Limb (tissue), 2 donors: ENCODE measurements around the gene GAP43.
"Not testable (repeated sequence)": the region's sequence is repeated elsewhere in the genome, so short reads cannot be mapped to it uniquely, and the experiment has no call there.

Experiments
- DNase-seq, 2 donors: peaks; one replicate each; pipeline ENCODE4 v3.0.0-alpha.2; 2016; ENCODE audit errors: extremely low spot score in 2 of 2

Gene GAP43

DNA sequence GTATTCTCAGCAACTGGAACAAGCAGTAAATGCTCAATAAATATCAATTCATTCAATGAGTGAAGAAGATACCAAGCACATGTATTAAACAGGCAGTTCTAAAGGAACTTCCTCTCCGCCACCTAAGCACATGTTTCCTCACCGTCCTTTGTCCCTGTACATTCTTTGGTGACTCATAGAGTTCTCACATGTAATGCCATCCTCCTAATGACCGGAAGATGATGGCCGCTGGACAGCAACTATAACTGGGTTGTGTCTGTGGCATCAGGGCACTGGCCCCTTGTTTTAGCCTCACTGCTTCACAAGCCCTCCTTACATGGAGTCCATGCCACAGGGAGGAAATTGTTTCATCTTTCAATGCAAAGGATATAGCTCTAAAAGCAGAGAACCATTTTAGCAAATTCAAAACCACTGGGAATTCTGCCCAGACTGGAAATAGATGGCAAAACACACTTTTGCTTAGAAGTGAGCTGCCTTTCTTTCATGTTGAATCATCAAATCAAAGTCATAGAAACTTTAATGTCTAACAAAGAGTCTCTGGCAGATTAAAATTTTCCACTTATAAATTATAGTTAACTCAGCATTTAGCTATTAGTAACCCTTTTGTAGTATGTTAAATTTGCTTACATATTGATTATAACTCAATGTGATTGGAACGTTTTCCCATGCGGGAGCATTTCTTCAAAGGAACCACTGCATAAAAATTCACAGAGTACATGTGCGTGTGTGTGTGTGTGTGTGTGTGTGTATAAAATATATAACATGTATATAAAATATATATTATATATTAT, 74.1 kb downstream of the GAP43 start:
- DNase-seq: no peak

DNA sequence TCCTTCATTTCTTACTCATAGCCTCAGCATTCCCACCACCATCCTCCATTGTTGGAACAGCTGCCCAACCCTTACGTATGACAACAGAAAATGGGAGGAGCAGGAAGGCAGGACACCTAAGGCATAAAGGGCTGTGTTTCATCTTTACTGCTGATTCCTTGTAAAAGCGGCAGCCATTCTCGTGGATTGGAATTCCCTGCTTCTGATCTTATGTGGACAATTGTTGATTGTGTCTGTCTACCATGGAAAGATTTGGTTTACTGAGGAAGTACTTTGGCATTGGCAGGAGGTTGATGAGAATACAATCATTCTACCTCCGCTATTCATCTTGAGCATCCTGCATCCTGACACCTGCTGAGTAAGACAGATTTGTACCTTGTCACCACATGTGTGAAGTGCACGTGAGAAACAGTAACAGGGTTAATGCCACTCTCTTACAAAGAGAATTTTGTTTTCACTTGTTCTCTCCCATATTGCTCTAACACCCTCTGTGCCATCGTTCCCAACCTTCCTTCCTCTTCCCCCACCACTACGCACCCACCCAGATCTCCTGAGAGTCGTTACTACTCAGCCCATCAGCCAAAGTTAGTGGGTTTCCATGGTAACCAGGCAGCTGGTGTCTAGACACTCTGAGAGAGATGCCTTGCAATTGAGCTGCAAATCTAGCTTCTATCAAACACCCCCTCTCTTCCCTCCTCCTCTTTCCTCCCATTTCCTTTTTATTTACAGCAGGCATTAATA, 75.7 kb downstream of the GAP43 start:
- peak in 1 of 2 donors; percentile 69 for DNase-seq

DNA sequence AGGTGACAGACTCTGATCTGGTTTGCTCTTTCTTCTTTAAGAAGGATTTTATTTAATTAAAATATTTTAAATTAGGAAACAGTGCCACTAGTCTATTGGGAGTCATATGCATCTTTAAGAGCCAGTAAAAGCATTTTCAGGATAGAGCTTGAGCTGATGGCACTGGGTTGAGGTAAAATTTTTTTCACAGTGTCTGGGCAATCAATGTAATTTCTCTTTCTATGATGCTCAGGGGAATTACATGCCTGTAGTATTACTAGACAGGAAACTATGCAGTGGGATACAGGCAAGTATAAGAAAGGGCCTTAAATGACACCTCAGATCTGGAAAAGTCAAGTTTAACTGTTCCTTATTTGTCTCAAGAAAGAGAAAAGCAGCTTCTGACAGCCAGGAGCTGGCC, 76.4 kb downstream of the GAP43 start:
- DNase-seq: no peak

DNA sequence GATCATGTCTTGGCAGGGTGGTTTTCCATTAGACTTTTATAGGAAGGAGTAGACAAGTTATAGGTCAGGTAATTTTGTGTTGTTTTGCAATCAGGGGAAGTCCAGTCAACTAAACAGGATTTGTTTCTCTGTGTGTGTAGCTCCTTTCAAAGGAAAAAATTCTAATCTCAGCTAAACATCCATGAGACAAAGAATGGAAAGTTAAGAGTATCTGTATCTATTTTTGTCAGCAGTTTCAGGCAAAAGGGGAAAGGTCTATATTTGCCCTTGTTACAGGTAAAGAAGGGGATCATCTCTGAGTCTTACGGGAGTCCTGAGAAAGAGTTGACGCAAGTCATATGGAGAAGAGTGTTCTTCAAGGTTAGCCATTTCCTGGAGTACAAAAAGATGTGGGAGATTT, 79.3 kb downstream of the GAP43 start:
- no peak for DNase-seq

DNA sequence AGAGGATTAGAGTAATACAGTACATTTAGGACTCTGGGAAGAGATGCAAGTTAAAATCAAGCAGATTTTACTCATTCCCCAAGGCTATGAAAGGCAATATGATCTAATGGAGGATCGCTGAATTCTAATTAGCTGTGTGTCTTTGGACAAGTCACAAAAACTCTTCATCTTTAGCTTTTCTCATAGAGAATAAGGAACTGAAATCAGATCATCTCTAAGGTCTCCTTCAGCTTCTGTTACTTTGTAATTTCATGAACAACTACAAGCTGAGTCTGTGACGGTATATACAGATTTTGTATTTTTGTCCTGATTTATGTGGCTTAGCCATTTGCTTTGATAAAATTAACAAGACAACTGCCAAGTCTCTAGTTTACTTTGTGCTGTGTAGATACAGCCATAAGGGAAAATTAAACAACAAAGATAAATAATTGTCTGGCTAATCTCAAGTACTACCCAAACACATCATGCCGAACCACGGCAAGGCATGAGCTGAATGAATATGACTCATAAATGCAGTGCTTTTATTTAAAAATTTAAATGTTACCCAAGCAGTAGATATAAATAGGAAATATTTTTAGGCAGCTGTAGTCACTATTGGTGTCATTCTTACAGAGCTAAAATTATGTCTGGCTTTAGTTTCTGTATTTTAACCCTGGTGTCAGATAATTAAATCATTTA, 81.5 kb downstream of the GAP43 start:
- no peak for DNase-seq

DNA sequence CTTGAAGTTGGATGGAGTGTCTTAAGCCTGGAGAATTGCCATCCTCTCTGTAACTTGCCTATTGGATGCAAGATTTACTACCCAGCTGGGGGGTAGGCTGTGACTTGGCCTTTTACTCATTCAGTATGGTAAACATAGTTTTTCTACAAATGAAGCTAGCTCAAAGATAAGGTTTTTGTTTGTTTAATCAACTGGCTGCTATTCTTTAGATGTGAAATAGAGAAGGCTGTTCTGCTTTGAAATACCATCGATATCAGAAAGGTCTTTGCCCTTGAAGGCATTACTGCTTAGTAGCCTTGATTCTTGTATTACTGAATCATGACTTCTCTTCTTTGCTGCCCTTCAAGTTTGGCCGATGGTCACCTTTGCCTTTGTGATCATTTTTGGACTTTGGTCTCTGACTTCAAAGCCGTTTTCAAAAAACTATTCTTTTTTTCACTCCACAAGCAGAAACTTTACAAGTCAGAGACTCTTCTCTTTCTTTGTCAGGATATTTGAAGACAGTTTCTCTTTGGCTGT, 83.1 kb downstream of the GAP43 start:
- DNase-seq: no peak

DNA sequence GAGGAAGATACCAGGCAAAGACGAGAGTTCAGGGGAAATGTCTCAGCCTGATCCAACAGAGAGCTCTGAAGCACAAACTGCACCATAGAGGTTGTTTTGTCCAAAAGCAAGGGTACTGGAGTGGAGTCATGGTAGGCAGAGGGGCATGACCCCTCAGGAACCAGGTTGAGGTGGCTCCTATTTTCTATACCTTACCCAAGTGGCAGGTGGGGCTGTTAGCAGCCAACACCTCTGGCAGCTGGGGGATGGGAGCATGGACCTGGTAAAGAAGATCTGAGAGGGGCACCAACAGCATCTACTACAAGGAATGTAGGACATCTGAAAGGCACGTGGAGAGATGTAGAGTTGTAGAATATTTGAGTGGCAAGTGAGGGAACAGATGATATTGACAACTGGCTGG, 85.2 kb downstream of the GAP43 start:
- no peak for DNase-seq

DNA sequence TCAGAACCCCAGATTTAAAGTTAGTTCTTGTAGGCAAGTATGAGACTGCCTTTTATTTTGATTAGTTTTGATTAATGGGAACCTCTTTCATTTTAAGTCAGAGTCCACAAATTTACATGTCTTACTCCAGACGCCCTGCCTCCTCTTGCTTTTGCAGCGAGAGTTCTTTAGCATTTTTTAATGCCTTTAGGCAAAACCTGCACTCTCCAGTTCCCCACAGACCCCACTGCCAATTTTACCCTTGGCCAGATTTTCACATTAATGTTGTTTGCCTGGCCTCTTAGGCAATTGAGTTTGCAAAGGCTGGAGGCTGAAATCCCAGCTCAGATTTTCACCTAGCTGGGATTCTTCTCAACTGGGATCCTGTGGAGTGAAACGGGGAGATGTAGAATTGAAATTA, 85.8 kb downstream of the GAP43 start:
- no peak for DNase-seq

DNA sequence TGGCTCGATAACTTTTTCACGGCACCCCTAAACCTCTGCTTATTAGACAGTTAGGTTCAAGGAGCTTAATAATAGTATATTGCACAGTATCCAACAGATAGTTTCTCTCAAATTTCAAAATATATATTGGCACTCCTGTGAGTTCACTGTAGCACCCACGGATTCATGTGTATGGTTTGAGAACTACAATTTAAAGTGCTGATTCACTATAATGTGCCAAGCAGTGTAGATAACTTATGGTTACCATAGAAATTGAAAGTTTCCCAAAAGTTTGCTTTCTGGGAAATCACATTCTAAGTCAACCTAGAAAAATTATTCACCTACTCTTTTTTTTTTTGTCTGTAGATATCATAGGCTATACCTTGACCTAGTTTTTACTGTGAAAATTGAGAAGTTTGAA, 86.6 kb downstream of the GAP43 start:
- DNase-seq: no peak

DNA sequence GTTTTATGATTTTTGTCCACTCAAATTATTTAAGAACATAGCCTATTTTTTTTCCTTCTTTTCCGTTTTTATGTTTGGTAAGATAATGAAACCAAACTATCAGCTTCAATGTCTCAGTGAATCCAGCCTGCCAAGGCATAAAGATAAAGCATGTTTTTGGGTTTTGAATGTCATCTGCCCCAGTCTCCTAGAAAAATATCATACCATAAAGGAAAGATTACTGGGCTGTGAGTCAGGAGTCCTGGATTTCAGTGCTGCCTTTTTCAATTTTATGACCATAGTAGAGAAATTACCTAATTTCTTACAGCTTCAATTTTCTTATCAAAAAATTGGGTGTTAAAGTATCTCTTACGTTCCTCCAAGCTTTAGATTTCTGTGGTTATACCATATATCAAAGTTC, 87.5 kb downstream of the GAP43 start:
- DNase-seq: no peak

DNA sequence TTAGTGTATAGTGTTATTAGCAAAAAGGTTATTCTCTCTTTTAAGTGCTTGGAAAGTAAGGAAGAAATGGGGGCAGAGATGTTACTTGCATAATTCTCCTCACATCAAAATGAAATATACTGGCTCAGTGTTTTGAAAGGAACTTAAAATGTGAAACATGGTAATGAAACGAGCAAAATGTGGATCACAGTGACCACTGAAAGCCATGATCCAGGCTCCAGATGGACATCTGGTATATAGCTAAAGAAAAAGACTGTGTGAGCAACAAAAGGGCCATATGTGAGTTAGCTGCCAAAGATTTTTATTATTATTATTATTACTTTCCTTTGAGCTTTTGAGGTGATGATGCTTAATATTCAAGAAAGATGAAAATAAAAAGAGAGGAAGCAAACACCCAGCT, 89.6 kb downstream of the GAP43 start:
- DNase-seq: no peak

DNA sequence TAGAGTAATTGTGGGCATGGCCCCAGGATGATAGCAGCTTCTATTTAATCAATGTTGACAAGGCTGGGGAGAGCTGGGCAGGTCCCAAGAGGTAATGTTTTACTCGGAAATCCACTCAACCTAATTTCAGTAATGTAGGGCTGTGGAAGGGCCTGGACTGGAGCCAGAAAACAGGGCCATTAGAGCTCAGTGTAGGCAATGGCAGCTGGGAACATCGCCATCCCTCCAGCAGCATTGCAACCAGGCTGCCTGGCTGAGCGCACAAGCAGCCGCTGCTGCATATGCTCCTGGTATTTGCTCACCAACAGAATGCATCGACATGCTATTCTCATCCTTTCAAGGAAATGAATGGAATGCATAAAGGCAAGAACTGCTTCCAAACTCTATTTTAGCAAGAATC, 90.0 kb downstream of the GAP43 start:
- peak; percentile 66 to 71 for DNase-seq

DNA sequence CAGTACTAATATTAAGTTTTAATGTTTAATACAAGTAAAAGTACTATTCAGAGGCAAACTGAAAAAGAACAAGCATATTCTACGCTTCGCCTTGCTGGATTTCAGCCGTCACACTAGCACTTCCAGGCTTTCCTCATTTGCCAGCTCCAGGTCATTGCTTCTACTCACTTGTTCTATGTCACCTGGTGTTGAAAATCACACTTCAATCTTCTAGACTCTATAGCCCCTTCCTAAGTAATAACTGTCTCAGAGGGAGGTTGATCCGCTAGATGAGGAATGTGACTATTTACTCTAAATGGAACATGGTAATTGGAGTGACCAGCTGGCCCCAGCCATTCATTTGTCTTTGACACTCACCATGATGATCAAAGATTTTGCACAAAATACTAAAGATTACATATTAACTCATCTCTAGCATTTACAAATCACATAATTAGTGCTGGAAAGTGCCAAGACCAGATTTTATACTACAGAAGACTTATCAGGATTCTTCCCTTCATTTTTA, 92.0 kb downstream of the GAP43 start:
- no peak for DNase-seq

DNA sequence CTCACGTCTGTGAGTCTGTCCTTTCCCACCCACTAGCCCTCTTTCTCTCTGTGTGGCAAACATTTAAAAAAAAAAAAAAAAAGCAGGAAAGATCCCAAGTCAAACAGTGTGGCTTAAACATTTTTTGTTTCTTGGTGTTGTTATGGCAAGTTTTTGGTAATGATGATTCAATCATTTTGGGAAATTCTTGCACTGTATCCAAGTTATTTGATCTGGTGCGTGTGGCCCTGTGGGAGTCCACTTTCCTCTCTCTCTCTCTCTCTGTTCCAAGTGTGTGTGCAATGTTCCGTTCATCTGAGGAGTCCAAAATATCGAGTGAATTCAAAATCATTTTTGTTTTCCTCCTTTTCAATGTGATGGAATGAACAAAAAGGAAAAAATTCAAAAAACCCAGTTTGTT, 97.7 kb downstream of the GAP43 start:
- DNase-seq: no peak

DNA sequence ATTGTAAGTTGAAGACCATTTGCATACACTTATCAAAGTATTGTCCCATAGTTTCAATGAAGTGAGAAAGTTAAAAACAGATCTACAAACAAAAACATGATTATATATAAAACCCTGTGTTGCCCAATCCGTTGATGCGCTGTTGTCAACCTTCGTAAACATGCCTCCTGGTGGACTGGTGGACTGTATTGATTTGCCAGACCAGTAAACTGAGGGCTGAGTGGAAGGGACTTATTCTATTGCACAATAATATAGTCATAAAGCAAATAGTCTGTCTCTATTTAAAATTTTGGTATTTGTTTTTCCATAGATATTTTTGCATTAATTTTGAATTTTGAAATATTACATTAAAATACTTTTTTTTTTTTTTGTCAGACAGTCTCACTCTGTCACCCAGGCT, 102.5 kb downstream of the GAP43 start:
- no peak for DNase-seq

DNA sequence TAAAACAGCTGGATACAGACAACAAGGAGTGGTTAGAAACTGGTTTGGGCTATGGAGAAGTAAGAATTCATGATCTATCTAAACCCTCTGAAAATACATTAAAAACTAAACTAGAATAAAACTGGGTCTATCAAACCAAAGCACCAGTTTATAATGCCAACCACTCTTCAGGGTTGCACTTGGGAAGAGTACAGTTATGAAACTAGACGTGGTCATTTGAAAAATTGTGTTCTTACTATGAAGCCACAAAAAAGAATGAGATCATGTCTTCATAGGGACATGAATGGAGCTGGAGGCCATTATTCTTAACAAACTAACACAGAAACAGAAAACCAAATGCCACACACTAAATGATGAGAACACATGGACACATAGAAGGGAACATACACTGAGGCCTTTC, 103.8 kb downstream of the GAP43 start:
- DNase-seq: no peak

DNA sequence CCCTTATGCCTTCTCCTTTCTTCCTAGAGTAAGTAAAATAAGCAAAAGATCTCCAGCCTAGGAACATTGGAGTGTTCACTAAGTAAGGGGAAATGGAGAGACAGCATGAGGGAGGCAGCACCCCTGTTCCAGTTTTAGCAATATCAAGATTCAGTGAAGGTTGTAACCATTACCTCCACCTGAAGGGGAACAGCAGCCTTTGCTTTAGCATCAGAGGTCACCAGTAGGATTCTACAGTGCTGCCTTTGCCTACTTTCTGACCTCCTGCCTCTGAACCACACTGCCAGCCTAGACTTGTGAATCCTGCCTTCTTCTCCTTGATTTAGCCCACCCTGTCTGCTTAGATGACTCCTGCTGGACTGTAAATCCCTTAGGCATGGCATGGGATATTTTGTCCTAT, 104.7 kb downstream of the GAP43 start:
- no peak for DNase-seq

DNA sequence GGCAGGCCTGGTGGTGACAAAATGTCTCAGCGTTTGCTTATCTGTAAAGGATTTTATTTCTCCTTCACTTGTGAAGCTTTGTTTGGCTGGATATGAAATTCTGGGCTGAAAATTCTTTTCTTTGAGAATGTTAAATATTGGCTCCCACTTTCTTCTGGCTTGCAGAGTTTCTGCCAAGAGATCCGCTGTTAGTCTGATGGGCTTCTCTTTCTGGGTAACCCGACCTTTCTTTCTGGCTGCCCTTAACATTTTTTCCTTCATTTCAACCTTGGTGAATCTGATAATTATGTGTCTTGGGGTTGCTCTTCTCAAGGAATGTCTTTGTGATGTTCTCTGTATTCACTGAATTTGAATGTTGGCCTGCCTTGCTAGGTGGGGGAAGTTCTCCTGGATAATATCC, 113.0 kb downstream of the GAP43 start:
- not testable (repeated sequence) for DNase-seq

DNA sequence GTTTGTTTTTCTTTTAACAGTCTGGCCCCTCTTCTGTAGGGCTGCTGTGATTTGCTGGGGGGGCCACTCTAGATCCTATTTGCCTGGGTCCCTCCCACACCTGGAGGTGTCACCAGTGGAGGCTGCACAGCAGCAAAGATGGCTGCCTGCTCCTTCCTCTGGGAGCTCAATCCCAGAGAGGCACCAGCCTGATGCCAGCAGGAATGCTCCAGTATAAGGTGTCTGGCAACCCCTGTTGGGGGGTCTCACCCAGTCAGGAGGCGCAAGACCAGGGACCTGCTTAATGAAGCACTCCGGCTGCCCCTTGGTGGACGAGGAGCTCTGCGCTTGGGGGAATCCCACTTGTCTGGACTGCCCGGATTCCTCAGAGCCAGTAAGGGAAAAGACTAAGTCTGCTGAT, 118.3 kb downstream of the GAP43 start:
- DNase-seq: no peak

DNA sequence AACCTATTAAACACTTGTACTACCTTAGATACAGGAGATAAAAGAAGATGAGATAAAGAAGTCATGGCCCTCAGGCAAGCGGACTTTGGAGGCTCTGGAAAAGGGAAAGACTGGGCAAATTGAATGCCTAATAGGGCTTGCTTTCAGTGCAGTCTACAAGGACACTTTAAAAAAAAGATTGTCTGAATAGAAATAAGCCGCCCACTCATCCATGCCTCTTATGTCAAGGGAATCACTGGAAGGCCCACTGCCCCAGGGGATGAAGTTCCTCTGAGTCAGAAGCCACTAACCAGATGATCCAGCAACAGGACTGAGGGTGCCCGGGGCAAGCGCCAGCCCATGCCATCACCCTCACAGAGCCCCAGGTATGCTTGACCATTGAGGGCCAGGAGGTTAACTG, 121.2 kb downstream of the GAP43 start:
- not testable (repeated sequence) for DNase-seq

DNA sequence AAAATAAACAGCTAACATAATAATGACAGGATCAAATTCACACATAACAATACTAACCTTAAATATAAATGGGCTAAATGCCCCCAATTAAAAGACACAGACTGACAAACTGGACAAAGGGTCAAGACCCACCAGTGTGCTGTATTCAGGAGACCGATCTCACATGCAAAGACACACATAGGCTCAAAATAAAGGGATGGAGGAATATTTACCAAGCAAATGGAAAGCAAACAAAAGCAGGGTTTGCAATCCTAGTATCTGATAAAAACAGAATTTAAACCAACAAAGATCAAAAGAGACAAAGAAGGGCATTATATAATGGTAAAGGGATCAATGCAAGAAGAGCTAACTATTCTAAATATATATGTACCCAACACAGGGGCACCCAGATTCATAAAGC, 129.7 kb downstream of the GAP43 start:
- not testable (repeated sequence) for DNase-seq
